VCaP (cell line): ENCODE measurements around the gene CKS2.

Experiments used
- H3K27ac ChIP-seq: fragments of 450-650 bp; 2 replicates; pipeline ENCODE4 v1.5.1; 2017
- TF ChIP-seq, protein P1 (sequence below): fragments of 450-650 bp; conservative IDR thresholded peaks from 2 replicates; pipeline ENCODE4 v1.5.1; 2017; ENCODE audit warnings: mild to moderate bottlenecking, moderate library complexity

The CKS2 gene

DNA sequence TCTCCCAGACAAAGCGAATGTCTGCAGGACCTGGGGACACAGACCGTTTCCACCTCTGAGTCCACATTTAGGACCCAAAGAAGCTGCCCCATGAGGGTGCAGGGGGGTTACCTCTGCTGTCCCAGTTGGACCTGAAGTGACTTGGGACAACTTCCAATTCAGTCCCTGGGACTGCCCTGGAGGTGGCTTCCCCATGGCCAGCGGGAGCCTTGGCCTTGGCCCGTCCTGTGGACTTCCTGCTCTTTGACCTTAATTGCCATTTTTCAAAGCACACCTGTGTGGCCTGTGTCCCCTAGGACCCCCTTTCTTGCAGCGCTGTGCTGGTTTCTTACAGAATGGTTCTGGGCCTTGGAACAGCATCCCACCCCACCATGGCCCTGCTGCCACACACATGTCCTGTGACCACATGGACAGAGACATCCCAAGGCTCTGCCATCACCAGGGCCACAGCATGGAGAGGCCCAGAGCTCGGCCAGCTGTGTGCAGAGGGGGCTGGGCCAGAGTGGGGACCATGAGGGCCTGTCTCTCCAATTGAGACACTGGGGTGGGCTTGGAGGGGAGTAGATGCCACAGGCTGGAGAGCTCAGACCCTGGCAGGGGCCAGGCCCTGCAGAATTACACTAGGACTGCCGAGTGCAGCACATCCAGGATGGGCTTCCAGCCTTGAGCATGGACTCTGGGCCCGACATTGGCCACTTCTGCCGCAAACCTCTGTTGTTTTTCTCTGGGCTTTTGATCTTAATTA is 53.1 kb downstream of the CKS2 start:
- H3K27ac ChIP-seq: no peak overlapping the region

DNA sequence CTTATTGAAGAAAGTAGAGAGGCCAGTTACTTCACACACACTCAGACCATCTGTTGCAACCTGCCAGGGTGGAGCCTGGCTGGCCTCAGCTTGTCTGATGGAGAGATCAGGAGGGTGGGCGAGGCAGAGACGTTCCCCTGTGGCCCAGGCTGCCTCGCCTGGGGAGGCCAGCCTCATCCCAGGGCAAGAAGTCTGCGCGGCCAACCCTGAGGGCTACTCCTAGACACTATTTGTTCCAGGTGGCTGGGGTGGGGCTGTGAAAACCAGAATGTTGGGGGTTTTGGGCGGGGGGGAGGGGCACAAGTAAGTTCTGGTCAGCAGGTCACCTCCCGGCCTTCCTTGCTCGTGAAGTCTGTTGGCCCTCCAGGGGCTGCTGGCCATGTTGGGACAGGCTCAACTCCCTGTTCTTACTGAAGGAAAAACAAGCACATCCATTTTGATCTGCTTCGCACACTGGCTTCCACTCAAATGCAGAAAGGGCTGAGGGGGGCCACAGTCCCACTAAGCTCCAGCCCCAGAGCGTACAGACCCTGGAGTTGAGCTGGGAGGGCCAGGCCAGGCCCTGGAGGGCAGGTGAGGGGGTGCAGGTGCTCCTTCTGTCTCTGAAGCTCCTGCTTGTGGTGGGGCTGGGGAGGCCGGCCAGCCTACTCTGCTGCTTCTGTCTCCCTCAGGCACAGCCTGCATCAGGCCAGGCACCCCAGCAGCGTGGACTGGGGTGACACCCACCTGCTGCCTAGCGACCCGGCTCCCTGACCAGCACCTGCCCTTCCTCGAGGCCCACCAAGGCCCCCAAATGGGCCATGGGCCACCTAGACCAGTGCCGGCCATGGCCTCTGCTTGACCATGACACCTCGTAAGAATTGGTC is 53.9 kb downstream of the CKS2 start:
- H3K27ac ChIP-seq: no peak overlapping the region
- TF ChIP-seq, protein P1, sequence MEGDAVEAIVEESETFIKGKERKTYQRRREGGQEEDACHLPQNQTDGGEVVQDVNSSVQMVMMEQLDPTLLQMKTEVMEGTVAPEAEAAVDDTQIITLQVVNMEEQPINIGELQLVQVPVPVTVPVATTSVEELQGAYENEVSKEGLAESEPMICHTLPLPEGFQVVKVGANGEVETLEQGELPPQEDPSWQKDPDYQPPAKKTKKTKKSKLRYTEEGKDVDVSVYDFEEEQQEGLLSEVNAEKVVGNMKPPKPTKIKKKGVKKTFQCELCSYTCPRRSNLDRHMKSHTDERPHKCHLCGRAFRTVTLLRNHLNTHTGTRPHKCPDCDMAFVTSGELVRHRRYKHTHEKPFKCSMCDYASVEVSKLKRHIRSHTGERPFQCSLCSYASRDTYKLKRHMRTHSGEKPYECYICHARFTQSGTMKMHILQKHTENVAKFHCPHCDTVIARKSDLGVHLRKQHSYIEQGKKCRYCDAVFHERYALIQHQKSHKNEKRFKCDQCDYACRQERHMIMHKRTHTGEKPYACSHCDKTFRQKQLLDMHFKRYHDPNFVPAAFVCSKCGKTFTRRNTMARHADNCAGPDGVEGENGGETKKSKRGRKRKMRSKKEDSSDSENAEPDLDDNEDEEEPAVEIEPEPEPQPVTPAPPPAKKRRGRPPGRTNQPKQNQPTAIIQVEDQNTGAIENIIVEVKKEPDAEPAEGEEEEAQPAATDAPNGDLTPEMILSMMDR: no peak

More for the DNA sequence above, 53.1 kb downstream of the CKS2 start:
- TF ChIP-seq, protein P1: no peak

DNA sequence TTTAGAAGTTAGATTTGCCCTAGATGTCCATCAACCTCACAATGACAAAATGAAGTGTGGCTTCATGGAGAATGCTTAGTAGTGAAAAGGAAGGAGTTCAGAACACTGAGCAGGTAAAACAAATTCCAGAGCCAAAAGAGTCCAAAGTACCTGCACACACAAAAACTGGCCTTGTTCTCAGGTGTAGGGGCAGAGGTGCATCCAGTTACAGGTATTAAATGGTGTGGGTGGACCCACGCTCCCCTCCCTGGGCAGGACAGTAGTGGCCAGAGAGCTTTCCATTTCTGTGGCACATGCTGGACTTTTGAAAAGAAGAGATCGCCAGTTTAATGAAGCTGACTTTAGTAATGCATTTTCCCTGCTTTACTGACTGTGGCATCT is 54.5 kb downstream of the CKS2 start:
- TF ChIP-seq, protein P1: no peak
- H3K27ac ChIP-seq: no peak overlapping the region
